GM13976 (cell line): Measurements from ENCODE around the gene FAM53C.
"Not testable (repeated sequence)": the region's sequence is repeated elsewhere in the genome, so short reads cannot be mapped to it uniquely, and the experiment has no call there.

ENCODE experiments used
- DNase-seq: peaks from one replicate; pipeline ENCODE4 v3.0.0; 2012; ENCODE audit warnings: low spot score
- CTCF ChIP-seq: IDR thresholded peaks from 2 replicates; pipeline ENCODE4 v1.5.1; 2012; ENCODE audit warnings: borderline replicate concordance, mild to moderate bottlenecking; ENCODE audit not compliant: insufficient read depth; ENCODE audit errors: extremely low read depth, missing control alignments, control extremely low read depth
- in situ Hi-C: fragments of 300-500 bp; cut with MboI; formaldehyde crosslinking; loops from one replicate; pipeline ENCODE4 v1.12.0; 2022; ENCODE audit warnings: low sequenced_read_pairs, mixed read lengths, inconsistent platforms; ENCODE audit not compliant: unreplicated experiment

FAM53C gene

GRCh38 chr5:138337685-138338410 lies at the start of gene FAM53C:
Gene FAM53C (plus strand): TSS chr5:138338266. CDS start chr5:138341336, 3,070 bp downstream.
- in situ Hi-C loops: no loop called here
- DNase-seq: peak; percentile 92
- TF ChIP-seq CTCF: no peak

- DNase-seq: no peak
These were observed 48.8 kb upstream of the FAM53C start for GRCh38 chr5:138289296-138289695.

GRCh38 chr5:138303372-138303771 lies 34.7 kb upstream of the FAM53C start:
- DNase-seq: no peak
- in situ Hi-C loops: no loop called here

More at GRCh38 chr5:138289296-138289695, 48.8 kb upstream of the FAM53C start:
- in situ Hi-C loops: no loop called here
- no peak for TF ChIP-seq CTCF

GRCh38 chr5:138305797-138306196 lies 32.3 kb upstream of the FAM53C start:
- TF ChIP-seq CTCF: no peak
- in situ Hi-C loops: no loop called here
- DNase-seq: no peak

More at GRCh38 chr5:138303372-138303771, 34.7 kb upstream of the FAM53C start:
- no peak for TF ChIP-seq CTCF

GRCh38 chr5:138315751-138316278 lies 22.3 kb upstream of the FAM53C start:
- in situ Hi-C loops: no loop called here
- DNase-seq: no peak
- TF ChIP-seq CTCF: no peak

GRCh38 chr5:138316355-138316754 lies 21.7 kb upstream of the FAM53C start:
- no peak for DNase-seq
- TF ChIP-seq CTCF: no peak
- in situ Hi-C loops: no loop called here

- DNase-seq, in situ Hi-C loops: not testable (repeated sequence)
These were observed 19.9 kb upstream of the FAM53C start for GRCh38 chr5:138318211-138318610.
